ENCODE measurements around the gene LPIN1.

Gene LPIN1

GRCh38 chr2:11746376-11746806, at the start of gene LPIN1:
Gene LPIN1, plus strand, starts transcription at chr2:11746632. Its CDS starts 18,910 bp downstream, at chr2:11765542.
- DNase-seq, result peak; percentile 5 to 93 (median 86)

- no peak for DNase-seq
Measured at GRCh38 chr2:11696736-11697102, 49.7 kb upstream of the LPIN1 start.

GRCh38 chr2:11697103-11697871, 49.1 kb upstream of the LPIN1 start:
- DNase-seq, result peak in 16 of 58 donors; percentile 9 to 78 (median 34)

DNA sequence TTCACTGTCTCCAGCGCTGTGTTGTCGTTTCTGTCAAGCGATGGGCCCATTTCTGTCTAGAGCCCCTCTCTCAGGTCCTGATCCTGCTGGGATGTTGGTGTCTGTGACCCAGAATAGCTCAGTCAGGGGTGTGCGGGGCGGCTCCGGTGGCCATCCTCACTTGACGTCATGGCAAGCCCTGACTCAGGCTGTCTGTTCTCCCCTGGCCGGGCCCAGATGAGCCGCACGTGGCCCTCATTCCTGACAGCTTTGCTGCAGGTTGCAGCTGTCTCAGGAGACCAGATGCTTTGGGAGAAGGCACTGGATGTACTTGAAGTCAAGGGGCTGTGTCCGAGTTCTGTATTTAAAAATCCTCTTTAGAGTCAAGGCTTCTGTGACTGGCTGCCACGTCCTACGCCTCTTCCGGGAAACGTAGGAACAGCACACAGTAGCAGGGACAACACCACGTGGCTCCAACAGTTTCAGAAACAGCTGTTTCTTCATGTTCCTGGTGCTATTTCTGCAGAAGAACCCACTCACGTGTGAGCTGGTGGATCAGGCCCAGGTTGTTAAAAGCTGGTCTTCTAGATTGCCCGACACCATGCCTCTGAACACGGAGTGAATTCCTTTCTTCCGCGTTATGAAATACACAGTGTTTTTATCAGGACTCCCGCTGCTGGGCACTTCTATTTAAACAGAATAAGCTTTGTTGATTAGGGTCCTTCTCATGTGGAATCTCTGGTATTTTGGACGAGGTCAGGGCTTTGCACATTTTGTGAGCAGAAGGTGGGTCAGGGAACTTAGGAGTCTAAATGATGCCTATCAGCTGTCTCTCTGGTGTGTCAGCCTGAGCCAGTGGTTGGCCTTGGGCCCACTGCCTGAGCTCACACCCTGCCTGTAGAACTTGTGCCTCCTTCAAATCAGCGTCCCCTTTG, 48.2 kb upstream of the LPIN1 start:
- DNase-seq, result peak in 17 of 58 donors; percentile 16 to 61 (median 36)

DNA sequence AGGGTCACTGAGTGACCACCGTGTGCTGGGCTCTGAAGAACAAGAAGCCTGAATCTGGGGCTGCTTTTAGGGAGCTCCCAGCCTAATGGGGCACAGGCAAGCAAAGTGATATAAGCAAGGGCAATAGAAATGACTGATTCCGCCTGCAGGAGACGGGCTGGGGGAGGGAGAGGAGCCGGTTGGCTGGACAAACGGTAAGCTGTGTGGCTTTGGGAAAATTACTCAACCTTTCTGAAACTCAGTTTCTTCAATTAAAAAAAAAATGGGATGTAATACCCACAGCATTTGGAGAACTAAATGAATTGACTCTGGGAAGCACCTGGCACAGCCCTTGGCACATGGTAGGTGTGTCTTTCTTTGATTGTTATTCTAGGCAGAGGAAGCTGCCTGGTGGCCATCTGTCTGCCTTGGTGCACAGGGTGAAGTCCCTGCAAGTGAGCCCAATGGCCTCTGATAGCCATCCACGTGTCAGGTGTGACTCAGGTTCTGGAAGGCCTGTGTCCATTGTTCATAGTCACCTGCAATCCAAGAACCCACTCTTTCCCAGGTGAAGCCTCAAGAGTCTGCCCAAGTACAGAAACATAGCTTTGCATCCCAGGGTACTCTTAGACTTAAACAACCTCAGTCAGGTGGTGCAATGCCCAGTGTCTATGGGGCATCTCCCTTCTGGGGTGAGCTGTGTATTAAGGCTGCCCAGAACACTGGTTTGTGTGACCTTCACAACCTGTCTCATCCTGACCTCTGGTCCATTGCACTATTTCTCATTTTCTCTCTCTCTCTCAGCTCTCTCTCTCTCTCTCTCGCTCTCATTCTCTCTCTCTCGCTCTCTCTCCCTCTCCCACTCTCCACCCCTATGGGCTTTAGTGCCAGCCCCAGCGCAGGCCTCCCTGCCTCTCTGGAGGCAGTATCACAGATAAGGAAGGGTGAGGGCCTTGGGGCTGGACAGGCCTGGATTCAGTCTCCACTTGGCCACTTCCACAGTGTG, 46.5 kb upstream of the LPIN1 start:
- no peak for DNase-seq

DNA sequence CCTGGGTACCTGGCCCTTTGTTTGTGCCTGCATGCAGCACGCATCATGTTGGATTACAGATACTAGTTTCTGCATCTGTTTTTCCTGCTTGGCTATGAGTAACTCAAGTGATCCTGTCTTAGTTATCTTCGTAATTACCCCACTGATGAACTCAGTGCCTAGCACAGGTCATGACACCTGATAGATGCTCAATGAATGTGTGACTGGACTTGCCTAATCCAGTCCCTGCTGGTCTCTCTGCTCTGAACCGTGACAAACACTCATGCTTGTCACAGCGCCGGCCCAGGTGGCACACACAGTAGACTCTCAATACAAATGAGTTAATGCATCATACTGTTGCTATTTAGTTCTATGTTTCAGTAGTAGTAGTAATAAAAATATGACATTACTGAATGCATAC, 45.2 kb upstream of the LPIN1 start:
- DNase-seq, result no peak

DNA sequence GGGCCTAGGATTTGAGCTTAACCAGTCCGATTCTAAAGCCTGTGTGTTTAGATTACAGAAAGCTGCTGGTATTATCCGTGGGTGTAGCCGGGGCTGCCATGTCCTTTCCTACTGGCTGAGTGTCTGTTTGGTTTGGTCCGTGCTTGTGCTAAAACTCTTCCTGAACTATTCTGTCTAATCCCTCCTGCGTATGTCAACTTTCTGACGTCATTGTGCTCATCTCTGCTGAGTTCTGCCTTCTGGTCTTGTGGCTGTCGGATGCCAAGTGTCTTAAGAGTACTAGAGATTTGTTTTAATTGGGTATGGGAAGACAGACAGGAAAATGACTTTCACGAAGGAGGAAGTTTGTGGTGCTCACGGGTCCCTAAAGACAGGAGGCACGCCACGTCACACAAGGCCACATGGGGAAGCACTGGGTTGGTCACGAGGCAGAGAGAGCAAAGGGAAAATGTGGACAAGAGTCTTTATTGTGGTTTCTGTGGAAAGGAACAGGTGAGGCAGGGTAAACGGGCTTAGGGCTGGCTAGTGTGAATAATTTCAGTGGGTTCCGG, 44.6 kb upstream of the LPIN1 start:
- no peak for DNase-seq

- DNase-seq, result no peak
Measured at GRCh38 chr2:11702946-11703345, 43.5 kb upstream of the LPIN1 start.

DNA sequence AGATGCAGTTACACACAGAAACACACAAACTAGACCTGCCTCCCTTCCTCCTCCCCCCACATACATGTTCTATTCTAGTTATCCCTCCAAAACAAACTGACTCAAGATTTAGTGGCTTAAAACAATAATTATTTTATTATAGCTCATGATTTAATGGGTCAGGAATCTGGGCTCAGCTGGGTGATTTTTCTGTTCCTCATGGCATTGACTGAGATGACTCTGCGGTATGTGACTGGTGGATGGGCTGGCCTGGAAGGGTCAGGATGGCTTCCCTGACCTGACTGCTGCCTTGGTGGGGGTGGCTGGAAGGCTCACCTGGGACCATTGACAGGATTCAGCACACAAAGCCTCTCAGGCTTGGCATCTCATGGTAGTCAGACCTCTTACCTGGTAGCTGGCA, 42.7 kb upstream of the LPIN1 start:
- no peak for DNase-seq

GRCh38 chr2:11705063-11705462, 41.4 kb upstream of the LPIN1 start:
- no peak for DNase-seq

DNA sequence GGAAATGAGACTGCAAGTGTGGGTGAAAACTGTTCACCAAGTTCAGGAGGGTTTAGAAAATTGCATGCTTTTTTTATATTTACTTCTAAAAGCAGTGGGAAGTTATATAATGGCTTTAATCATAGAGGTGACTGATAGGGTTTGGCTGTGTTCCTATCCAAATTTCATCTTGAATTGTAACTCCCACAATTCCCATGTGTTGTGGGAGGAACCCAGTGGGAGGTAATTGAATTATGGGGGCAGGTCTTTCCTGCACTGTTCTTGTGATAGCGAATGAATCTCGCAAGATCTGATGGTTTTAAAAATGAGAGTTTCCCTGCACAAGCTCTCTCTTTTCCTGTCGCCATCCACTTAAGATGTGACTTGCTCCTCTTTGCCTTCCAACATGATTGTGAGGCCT, 40.7 kb upstream of the LPIN1 start:
- DNase-seq, result no peak

GRCh38 chr2:11708106-11708505, 38.3 kb upstream of the LPIN1 start:
- DNase-seq, result no peak

DNA sequence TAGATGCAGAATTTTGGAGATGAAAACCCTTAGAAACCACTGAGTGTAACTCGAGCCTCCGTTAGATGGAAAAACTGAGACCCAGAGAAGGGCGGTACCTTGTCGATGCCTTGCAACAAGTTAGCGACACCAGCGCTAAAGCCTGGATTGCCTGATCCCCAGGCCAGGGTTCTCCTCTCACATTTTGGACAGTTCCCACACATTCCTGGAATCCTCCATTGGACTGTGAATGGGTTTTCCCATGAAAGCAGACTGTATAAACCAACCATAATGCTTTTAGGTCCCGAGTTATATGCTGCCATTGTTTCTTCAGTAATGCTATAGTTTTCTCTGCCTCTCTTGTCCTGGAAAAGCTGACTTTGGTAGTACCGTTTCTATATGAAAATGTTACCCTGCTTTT, 37.1 kb upstream of the LPIN1 start:
- no peak for DNase-seq

- DNase-seq, result peak in 4 of 58 donors; percentile 4 to 9 (median 6)
Measured at GRCh38 chr2:11710210-11710609, 36.2 kb upstream of the LPIN1 start.

- DNase-seq, result peak in 11 of 58 donors; percentile 9 to 38 (median 18)
Measured at GRCh38 chr2:11710632-11711353, 35.6 kb upstream of the LPIN1 start.

GRCh38 chr2:11711354-11711716, 35.1 kb upstream of the LPIN1 start:
- DNase-seq, result no peak

GRCh38 chr2:11711751-11712150, 34.7 kb upstream of the LPIN1 start:
- DNase-seq, result no peak

GRCh38 chr2:11712866-11713265, 33.6 kb upstream of the LPIN1 start:
- DNase-seq, result no peak

DNA sequence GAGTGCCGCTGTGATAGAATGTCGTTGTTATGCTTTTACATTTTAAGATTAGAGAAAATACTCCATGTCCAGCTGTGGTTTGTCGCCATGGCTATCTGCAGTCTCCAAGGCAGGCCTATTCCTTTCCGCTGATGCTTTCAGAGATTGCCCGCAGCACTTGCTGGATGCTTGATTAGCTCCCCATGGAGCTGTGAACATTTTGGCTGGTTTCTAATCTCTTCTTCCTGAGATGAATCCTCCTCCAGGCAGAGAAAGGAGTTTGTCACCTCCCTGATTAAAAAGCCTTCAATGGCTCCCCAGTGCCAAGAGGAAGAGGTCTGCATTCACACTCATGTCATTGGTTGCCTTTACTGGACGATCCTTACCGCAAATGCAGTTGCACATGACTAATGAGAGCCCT, 32.6 kb upstream of the LPIN1 start:
- no peak for DNase-seq

DNA sequence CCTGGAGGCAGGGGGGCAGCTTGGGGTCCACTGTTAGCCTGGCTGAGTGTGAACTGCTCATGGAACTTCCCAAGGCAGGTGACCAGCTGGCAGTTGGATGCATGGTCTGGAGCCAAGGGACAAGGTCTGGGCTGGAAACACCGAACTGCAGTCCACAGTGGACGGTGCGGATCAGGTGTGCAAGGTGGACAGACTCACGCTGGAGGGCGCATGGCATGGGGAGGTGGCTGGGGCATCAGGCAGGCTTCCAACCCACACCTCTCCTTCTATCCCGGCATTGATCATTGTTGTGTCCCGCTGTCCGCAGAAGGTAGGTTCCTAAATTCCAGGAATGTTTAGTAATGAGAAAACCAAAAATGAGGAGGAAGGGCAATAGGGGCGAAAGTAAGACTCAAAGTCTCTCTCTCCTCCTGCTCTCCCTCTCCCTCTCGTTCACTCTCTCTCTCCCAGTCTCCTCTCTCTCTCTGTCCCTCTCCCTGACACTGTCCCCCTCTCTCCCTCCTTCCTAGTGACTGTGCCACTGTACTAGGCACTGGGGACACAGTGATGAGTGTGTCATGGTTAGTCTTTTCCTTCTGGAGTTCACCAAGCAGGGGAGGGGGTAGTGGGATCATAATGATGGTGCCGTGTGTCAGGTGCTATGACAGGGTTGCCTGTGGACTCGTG, 30.3 kb upstream of the LPIN1 start:
- DNase-seq, result no peak

Measured in anterior cingulate cortex (tissue), 58 donors.